ENCODE measurements around the gene ZNF778. TPM values are rescaled to one million over a fixed set of nuclear protein-coding genes. Genes with fewer than 3 reads are reported as not detected.

Gene ZNF778
- total RNA-seq, 1 experiment from 2014 or later, result 31.2 TPM

GRCh38 chr16:89268585-89268984 lies 51.1 kb downstream of the ZNF778 start:
- Mint-ChIP-seq H3K27me3 (ENCODE audit: low read depth) (no peaks in the 10 kb centered on the region), H3K4me3 (no peak overlapping the region), H3K4me1 (no peaks in the 10 kb centered on the region), H3K36me3 (peaks cover 44% of the 10 kb centered on the region), H3K27ac (no peak overlapping the region), H3K9me3 (no peaks in the 10 kb centered on the region)
- POLR2A ChIA-PET, result no interaction called here
- CTCF ChIA-PET, result no interaction called here
- no peak for ATAC-seq
- TF ChIP-seq EMX1 (CRISPR knock-in tag; IDR thresholded peaks at IDR 0.05) (no peak), AFF4 (CRISPR knock-in tag; IDR thresholded peaks at IDR 0.05; ENCODE audit: borderline replicate concordance) (no peak), USF2 (CRISPR knock-in tag; IDR thresholded peaks at IDR 0.05) (no peak), SMAD4 (CRISPR knock-in tag; IDR thresholded peaks at IDR 0.05) (no peak), ATF1 (CRISPR knock-in tag; IDR thresholded peaks at IDR 0.05) (no peak), ZNF317 (CRISPR knock-in tag; IDR thresholded peaks at IDR 0.05; ENCODE audit: borderline replicate concordance, low read depth) (no peak)
- no peak for DNase-seq (ENCODE audit: low spot score)

- H3K27ac Mint-ChIP-seq, result no peak overlapping the region
- no peaks in the 10 kb centered on the region for H3K9me3 Mint-ChIP-seq
- no peak for ATAC-seq
- peaks cover 50% of the 10 kb centered on the region for H3K36me3 Mint-ChIP-seq
- TF ChIP-seq ZNF138 (CRISPR knock-in tag; conservative IDR thresholded peaks at IDR 0.05) (no peak), NR3C1 (CRISPR knock-in tag; conservative IDR thresholded peaks at IDR 0.05; ENCODE audit: low read depth) (no peak), FOXP1 (CRISPR knock-in tag; IDR thresholded peaks at IDR 0.05; ENCODE audit: borderline replicate concordance) (no peak), USF1 (CRISPR knock-in tag; IDR thresholded peaks at IDR 0.05) (no peak), ZNF532 (CRISPR knock-in tag; IDR thresholded peaks at IDR 0.05; ENCODE audit: borderline replicate concordance) (no peak), ESRRA (CRISPR knock-in tag; IDR thresholded peaks at IDR 0.05; ENCODE audit: borderline replicate concordance) (no peak), SP1 (CRISPR knock-in tag; conservative IDR thresholded peaks at IDR 0.05) (no peak), RELA (CRISPR knock-in tag; IDR thresholded peaks at IDR 0.05; ENCODE audit: borderline replicate concordance) (no peak), ATF3 (CRISPR knock-in tag; conservative IDR thresholded peaks at IDR 0.05) (no peak), SMAD4 (CRISPR knock-in tag; IDR thresholded peaks at IDR 0.05) (no peak)
- POLR2A ChIA-PET, result interaction anchor here (0.6 to 0.9 kb wide), 2 partner anchors 24 to 419 kb away, joined by 4 to 11 read pairs; no protein-coding TSS in a partner anchor
- DNase-seq (ENCODE audit: low spot score), result no peak
- no peak overlapping the region for H3K4me3 Mint-ChIP-seq
- CTCF ChIA-PET, result no interaction called here
- H3K4me1 Mint-ChIP-seq, result no peaks in the 10 kb centered on the region
- H3K27me3 Mint-ChIP-seq (ENCODE audit: low read depth), result no peaks in the 10 kb centered on the region
These were observed 51.7 kb downstream of the ZNF778 start for GRCh38 chr16:89268987-89269735.
